DMS79 (cell line): Measurements from ENCODE around the gene HTRA3.

ENCODE experiments used
- DNase-seq: peaks from one replicate; lab custom pipeline; 2025; lab: John Stamatoyannopoulos, UW

Gene HTRA3

DNA sequence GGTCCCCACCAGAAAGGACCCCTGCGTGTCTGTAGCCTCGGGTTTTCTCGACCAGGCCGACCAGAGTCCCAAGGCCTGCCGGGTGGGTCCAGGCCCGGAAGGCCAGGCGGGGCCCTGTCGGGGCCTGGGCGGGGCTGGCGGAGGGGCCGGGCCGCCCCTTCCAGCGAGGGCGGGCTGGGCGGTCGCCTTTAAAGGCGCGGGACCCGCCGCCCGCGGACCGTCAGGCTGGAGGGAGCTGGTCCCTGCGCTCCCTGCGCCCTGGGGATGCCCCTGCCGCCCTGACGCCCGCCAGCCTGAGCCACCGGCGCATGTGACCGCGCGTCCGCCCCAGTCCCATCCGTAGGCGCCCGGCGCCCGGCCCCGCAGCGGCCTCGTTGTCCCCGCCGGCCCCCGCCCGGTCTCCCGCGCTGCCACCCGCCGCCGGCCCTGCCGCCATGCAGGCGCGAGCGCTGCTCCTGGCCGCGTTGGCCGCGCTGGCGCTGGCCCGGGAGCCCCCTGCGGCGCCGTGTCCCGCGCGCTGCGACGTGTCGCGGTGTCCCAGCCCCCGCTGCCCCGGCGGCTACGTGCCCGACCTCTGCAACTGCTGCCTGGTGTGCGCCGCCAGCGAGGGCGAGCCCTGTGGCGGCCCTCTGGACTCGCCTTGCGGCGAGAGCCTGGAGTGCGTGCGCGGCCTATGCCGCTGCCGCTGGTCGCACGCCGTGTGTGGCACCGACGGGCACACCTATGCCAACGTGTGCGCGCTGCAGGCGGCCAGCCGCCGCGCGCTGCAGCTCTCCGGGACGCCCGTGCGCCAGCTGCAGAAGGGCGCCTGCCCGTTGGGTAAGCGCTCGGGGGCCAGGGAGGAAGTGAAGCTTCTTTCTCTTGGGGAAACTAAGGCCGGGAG lies at the start of gene HTRA3:
Gene HTRA3, plus strand, starts transcription at position 220 of the 883 bp plus-strand sequence. Its CDS starts 215 bp downstream, at position 435.
- DNase-seq = no peak

DNA sequence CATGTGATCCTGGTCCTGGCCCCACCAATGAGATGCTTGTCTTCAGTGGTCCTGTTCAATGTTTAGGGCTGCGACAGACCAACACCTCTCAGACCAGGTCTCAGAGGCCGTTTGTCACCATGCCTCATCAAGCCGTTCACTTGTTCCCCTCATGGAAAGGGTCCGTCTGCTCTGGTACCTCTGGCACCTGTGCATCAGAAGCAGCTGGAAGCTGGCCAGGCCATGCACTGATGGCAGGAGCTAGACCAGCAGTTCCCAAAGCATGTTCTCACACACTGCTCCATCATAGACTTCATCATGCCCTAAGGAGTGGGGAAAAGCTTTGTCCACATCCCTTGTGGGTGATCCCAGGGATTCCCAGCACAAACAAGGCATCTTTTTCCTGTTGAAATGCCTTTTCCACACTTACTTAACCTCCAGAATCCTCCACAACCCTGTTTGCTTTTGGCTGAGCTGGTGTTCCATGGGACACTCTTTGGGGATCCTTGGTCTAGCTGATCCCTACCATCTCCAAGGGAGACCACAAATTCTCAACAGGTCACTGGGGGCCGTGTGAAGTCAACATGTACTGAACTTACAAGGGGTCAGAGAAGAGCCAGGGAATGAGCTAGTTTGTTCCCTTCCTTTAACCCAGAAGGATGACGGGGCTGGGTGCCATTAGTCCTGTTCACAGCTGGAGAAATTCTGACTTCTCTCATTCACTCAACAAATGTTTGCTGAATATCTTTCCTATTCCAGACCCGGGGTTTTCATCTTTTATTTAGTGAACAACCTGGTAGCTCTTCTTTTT lies 48.7 kb upstream of the HTRA3 start:
- DNase-seq = no peak

DNA sequence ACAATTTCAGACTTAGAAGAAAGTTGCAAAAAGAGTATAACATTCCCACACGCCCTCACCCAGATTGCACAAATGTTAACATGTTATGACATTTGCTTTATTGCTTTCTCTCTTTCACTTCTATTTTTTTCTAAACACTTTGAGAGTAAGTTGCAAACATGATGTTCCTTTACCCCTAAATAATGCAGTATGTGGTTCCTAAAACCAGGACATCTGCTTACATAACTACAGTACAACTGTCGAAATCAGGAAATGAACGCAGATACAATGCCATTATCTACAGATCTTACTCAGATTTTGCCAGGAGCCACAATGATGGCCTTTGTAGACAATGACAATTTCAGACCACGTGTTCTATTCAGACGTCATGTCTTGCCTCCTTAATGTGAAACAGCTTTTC lies 48.1 kb upstream of the HTRA3 start:
- DNase-seq = no peak

DNA sequence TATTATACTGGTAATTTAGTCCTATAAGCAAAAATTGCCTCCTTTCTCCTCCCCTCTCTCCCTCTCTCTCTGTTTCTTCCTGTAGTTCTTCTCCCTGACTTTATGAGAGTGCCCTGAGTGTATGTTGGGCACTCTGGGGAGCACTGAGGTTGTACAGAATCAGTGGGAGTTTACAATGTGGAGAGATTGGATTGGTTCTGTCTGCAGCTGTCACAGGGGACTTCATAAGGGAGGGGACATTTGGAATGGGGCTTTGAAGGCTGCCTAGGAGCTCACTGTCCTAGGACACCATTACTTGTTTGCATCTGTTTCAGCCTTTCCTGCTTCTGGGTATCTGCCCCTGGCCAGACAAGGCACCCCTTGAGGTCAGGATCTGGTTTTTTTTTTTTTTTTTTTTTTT lies 47.6 kb upstream of the HTRA3 start:
- no peak for DNase-seq

DNA sequence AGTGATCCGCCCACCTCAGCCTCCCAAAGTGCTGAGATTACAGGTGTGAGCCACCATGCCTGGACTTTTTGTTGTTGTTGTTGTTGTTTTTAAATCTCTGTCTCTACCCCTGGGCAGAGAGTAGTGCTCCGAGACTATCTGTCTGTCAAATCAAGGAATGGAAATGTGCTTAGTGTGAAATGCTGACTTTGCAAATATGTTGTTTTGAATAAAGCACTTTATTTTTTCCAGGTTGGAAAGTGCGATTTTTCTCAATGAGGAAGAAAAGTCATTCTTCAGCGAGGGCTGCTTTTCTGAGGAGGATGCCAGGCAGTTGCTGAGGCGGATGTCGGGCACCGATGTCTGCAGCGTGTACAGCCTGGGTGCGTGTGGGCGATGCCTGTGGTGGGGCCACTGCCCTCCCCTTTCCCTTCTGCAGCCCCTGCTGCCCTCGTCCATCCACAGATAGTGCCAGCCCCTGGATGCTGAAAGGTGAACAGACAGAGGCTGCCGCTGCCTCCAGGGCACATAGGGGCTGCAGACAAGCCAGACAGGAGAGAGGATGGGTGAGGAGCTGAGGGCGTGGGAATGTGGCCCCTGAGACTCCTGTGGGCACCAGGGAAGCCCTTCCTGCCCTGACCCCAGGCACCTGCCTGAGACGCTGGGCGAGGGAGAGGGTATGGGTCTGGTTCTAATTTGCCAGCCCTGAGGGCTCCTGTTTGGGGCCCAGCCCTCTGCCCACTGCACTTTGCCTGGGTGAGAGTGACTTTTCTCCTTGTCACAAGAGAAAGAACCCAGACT lies 46.8 kb upstream of the HTRA3 start:
- no peak for DNase-seq

DNA sequence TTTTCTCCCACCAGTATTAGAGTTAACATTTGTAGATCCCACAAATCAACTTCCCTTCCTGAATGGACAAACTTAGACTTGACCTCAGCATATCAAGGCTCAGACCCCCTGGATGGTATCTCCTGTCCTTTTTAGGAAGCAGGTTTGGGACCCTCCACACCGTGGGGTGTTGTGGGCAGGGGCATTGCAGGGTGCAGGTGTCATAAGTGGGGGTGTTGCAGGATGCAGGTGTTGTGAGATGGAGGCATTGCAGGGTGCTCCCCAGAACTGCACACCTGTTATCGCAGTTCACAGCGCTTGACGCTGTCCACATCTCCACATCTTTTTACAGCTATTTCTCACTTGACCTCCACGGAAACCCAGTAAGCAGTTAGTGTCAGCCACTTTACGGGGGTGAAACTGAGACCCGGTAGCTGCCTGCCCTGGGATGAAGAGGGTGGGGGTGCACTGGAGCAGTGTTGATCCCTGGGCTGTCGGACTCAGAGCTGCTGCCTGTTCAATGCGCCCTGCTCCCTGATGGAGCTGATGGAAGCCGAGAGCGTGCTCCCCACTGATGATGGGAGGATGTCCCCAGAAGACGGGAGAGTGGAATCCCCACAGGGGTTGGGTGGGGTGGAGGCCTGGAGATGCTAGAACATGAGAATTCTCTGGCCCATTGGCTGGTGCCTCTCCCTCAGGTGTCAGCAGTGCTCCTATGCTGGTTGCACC lies 45.1 kb upstream of the HTRA3 start:
- DNase-seq = no peak

DNA sequence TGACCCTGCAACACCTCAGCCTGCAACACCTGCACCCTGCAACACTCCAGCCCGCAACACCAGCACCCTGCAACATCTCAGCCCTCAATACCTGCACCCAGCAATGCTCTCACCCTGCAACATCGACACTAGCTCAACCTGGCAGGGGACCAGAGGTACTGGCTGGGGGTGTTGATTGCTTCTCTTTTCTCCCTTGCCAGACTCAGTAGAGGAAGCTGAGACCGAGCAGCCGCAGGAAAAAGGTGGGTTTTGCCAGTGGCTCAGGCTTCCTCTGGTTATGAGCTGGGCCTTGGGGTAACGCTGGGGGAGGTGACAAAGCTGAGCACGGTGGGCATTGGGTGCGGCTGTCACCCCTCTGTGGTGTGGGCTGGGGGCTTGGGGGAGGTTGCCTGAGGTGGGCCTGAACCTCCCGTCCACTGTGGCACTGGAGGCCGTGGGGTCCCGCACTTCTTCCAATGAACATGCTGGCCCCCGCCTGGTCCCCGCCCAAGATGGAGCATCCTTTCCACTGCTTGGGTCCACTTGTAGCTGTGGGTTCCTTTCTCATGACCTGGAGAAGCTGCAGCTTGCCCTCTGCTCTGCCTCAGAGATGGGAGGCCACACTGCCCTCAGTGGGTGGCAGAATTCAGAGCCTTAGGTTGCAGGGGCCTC lies 44.5 kb upstream of the HTRA3 start:
- DNase-seq = no peak

DNA sequence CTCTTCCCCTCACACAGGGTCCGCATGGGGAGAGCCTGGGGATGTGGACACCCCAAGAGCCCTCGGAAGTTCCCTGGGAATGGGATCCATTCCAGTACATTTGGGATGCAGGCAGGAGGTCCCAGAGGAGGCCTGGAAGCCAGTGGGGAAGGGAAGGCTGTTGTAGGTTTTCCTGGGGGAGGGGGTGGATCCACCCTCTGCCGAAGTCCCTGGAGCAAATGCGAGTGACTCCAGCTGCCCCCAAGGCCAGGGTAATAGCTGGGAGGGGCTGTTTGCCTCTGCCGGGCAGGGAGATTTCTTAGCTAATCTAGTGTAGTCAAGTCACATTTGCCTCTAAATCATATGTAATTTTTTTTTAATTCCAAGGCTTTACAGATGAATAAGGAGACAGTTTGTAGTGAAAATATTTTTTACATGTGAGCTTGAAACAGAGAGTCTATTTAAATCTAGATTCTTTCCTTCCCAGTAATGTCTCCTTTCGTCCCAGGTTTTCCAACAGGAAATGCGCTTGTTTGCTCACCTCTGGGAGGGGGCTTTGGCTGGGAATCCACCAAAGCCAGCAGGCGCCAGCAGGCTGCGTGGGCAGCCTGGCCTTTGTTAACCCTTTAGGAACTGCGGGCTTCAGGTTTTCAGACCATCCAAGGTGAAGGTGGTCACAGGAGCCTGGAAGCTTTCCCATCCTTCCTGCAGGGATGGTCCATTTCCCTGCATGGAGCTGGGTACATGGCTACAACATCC lies 43.7 kb upstream of the HTRA3 start:
- no peak for DNase-seq

DNA sequence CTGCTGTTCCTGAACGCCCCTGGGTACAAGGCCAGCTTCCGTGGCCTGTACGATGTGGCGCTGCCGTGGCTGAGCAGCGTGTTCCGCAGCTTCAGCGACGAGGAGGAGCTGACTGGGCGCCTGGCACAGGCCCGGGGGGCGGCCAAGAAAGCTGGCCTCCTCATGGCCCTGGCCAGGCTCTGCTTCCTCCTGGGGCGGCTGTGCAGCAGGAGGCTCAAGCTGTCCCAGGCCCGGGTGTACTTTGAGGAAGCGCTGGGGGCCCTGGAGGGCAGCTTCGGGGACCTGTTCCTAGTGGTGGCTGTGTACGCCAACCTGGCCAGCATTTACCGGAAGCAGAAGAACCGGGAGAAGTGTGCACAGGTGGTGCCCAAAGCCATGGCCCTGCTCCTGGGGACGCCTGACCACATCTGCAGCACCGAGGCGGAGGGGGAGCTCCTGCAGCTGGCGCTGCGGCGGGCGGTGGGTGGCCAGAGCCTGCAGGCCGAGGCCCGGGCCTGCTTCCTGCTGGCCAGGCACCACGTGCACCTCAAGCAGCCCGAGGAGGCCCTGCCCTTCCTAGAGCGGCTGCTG lies 42.3 kb upstream of the HTRA3 start:
- no peak for DNase-seq

DNA sequence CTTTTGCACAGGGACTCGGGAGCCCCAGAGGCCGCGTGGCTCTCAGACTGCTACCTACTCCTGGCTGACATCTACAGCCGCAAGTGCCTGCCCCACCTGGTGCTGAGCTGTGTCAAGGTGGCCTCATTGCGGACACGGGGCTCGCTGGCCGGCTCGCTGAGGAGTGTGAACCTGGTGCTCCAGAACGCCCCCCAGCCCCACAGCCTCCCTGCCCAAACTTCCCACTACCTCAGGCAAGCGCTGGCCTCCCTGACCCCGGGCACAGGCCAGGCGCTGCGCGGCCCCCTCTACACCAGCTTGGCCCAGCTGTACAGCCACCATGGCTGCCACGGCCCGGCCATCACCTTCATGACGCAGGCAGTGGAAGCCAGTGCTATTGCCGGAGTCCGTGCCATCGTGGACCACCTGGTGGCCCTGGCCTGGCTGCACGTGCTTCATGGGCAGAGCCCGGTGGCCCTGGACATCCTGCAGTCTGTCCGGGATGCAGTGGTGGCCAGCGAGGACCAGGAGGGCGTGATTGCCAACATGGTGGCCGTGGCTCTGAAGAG lies 41.7 kb upstream of the HTRA3 start:
- no peak for DNase-seq

DNA sequence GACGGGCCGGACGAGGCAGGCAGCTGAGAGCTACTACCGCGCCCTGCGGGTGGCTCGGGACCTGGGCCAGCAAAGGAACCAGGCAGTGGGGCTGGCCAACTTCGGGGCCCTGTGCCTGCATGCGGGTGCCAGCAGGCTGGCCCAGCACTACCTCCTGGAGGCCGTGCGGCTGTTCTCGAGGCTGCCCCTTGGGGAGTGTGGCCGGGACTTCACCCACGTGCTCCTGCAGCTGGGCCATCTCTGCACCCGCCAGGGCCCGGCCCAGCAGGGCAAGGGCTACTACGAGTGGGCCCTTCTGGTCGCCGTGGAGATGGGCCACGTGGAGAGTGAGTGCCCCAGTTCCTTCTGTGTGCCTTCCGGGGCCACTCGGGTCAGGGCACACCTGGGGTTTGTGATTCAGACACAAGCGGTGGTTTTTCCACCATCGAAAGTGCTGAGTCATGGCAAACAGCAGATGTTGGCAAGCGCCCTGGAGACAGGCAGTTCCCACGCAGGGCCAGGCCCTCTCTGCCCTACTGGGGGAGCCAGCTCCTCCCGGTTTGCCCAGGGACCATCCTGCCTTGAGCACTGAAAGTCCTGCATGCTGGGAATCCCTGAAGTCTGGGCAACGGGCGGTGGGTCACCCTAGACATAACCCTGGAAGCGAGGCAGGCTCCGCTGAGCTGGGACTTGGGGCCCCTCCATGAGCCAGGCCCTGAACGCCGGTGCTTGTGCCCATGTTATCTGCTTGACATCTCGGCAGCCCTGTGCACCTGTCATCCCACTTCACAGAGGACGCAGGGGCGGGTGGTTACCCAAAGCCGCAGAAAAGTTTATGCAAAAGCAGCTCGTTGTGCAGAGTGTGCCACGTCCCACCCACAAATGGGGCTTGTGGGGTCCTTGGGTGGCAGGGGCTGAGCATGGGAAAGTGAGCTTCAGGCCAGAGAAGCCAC lies 41.0 kb upstream of the HTRA3 start:
- peak; percentile 4 for DNase-seq

DNA sequence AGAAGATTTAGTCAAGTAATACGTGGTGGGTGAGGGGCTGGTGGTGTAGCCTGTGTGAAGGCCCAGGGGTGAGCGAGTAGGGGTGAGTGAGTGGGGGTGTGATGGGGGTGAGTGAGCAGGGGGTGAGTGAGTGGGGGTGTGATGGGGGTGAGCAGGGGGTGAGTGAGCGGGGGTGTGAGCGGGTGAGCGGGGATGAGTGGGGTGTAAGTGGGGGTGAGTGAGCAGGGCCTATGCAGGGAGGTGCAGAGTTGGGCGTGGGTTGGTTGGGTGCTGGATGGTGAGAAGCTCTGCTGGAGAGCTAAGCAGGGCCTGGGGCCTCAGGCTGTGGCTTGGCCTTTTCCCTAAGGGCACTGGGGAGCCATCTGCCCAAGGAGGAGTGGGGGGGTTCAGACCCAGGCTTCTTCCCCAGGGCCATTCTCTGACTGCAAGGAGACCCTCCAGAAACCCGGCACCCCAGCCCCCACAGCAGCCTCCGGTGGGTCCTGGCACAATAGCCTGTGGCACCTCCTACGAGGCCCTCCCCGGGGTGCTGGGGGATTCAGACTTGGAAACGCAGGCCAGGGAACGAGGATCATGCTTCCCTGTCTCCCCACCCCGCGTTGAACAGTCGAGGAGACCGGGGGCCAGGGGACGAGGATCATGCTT lies 40.1 kb upstream of the HTRA3 start:
- no peak for DNase-seq

DNA sequence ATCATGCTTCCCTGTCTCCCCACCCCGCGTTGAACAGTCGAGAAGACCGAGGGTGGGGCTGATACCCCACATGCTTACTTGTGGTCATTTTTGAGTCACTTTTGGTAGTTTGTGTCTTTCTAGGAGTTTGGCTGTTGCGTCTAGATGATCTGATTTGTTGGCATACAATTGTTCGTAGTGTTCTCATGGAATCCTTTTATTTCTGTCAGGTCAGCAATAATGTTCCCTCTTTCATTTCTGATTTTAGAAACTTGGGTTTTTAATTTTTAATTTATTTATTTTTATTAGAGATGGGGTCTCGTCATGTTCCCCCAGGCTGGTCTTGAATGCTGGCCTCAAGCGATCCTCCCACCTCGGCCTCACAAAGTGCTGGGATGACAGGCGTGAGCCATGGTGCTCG lies 39.5 kb upstream of the HTRA3 start:
- DNase-seq = no peak

DNA sequence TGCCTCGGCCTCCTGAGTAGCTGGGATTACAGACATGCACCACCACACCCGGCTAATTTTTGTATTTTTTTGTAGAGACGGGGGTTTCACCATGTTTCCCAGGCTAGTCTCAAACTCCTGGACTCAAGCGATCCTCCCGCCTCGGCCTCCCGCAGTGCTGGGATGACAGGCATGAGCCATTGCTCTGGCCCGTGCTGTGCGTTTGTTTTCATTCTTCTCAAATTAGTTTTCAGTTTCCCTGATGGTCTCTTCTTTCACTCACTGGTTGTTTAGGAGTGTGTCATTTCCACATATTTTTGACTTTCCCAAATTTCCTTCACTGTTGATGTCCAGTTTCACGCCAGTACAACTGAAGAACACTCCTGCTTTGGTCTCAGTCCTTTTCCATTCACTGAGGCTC lies 38.7 kb upstream of the HTRA3 start:
- no peak for DNase-seq

DNA sequence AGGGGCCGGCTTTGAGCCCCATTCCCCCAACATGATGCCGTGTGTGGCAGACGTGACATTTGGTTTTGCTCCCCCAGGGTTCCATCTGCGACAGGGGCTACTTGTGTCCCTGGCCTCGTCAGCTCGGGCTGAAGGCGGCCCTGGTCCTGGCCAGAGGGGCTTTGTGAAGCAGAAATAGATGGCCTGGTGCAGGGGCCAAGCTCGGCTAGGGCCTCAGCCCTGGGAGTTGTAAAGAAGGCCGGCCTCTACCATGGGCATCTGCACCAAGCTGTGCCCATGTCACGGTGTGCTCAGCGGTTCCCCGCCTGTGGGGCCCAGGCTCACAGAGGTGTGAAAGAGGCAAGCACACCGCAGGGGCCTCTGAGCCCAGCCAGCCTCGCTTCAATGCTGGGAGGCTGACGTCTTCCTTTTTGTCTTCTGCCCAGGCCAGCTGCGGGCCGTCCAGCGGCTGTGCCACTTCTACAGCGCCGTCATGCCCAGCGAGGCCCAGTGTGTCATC lies 38.0 kb upstream of the HTRA3 start:
- no peak for DNase-seq

DNA sequence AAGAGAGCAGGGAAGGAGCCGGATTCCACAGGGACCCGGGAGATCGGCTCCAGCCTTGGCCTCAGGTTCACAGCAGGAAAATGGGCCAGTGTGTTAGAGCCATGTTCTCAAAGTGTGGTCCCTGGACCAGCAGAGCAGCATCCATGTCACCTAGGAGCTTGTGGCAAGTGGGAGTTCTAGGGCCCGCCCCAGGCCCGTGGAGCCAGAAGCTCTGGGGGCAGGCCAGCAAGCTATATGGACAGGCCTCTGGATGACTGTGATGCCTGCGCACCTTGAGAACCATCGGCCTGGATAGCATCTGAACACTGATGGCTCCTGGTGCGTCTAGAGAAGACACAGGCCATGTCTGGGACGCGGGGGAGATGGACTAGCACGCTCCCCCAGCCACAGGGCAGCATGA lies 36.8 kb upstream of the HTRA3 start:
- no peak for DNase-seq

DNA sequence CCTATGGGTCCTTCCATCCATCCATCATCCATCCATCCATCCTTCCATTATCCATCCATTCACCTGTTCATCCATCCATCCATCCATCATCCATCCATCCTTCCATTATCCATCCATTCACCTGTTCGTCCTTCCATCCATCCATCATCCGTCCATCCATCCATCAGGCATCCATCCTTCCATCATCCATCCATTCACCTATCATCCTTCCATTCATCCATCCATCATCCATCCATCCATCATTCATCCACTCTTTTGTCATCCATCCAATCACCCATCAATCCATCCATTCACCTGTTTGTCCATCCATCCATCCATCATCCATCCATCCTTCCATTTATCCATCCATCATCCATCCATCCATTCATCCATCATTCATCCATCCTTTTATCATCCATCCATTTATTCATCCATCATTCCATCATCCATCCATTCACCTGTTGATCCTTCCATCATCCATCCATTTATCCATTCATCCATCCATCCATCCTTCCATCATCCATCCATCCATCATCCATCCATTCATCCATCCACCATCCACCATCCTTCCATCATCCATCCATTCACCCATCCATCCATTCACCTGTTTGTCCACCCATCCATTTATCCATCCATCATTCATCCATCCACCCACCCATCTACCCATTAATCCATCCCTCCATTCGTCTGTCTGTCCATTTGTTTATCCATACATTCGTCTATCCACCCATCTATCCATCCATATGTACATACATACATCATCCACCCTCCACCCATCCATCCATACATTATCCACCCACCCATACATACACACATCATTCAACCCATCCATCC lies 35.7 kb upstream of the HTRA3 start:
- no peak for DNase-seq
